ENCODE results near the gene PPFIBP2. TPM values are rescaled to one million over a fixed set of nuclear protein-coding genes. Genes with fewer than 3 reads are reported as not detected.
A peak's percentile ranks its signal among the peaks of the same experiment; 100 is the strongest.

PPFIBP2 gene
- total RNA-seq, 1 donor from 2014 or later, result 19.9 TPM

GRCh38 chr11:7572001-7572712 is 58.4 kb downstream of the PPFIBP2 start:
- ATAC-seq, result no peak
- intact Hi-C loops (cut with micrococcal nuclease), result loop anchor here (5.0 kb wide), 1 partner anchor 95 kb away; no protein-coding TSS in a partner anchor
- no peak for DNase-seq

GRCh38 chr11:7573193-7573557 is 59.4 kb downstream of the PPFIBP2 start:
- intact Hi-C loops (cut with micrococcal nuclease), result loop anchor here (5.0 kb wide), 1 partner anchor 94 kb away; no protein-coding TSS in a partner anchor
- DNase-seq, result no peak
- no peak for ATAC-seq

- no peak for ATAC-seq
- no peak for DNase-seq
- intact Hi-C loops (cut with micrococcal nuclease), result loop anchor here (5.0 kb wide), 1 partner anchor 94 kb away; no protein-coding TSS in a partner anchor
Measured at GRCh38 chr11:7573558-7574296, 59.9 kb downstream of the PPFIBP2 start.

- no peak for DNase-seq
- ATAC-seq, result no peak
- intact Hi-C loops (cut with micrococcal nuclease), result loop anchor here (5.0 kb wide), 1 partner anchor 93 kb away; no protein-coding TSS in a partner anchor
Measured at GRCh38 chr11:7574491-7575130, 60.8 kb downstream of the PPFIBP2 start.

- intact Hi-C loops (cut with micrococcal nuclease), result no loop called here
- DNase-seq (peak; percentile 38), ATAC-seq (peak; percentile 53)
Measured at GRCh38 chr11:7575841-7576725, 62.3 kb downstream of the PPFIBP2 start.

GRCh38 chr11:7576726-7577290 is 63.0 kb downstream of the PPFIBP2 start:
- DNase-seq (peak; percentile 52), ATAC-seq (peak; percentile 58)
- intact Hi-C loops (cut with micrococcal nuclease), result no loop called here

- DNase-seq, result peak; percentile 48
- ATAC-seq, result peak; percentile 69
- intact Hi-C loops (cut with micrococcal nuclease), result no loop called here
Measured at GRCh38 chr11:7577291-7578190, 63.7 kb downstream of the PPFIBP2 start.

GRCh38 chr11:7578276-7578955 is 64.6 kb downstream of the PPFIBP2 start:
- no peak for DNase-seq
- intact Hi-C loops (cut with micrococcal nuclease), result no loop called here
- no peak for ATAC-seq

GRCh38 chr11:7579361-7579791 is 65.6 kb downstream of the PPFIBP2 start:
- intact Hi-C loops (cut with micrococcal nuclease), result no loop called here
- ATAC-seq (peak; percentile 39), DNase-seq (no peak)

- intact Hi-C loops (cut with micrococcal nuclease), result no loop called here
- DNase-seq, result no peak
- no peak for ATAC-seq
Measured at GRCh38 chr11:7581021-7581590, 67.3 kb downstream of the PPFIBP2 start.

- ATAC-seq, result no peak
- intact Hi-C loops (cut with micrococcal nuclease), result no loop called here
- DNase-seq, result no peak
Measured at GRCh38 chr11:7582338-7582985, 68.7 kb downstream of the PPFIBP2 start.

- ATAC-seq (no peak), DNase-seq (no peak)
- intact Hi-C loops (cut with micrococcal nuclease), result no loop called here
Measured at GRCh38 chr11:7583248-7583647, 69.4 kb downstream of the PPFIBP2 start.

- intact Hi-C loops (cut with micrococcal nuclease), result no loop called here
- ATAC-seq (no peak), DNase-seq (no peak)
Measured at GRCh38 chr11:7584910-7585309, 71.1 kb downstream of the PPFIBP2 start.

GRCh38 chr11:7585816-7586215 is 72.0 kb downstream of the PPFIBP2 start:
- ATAC-seq, result no peak
- intact Hi-C loops (cut with micrococcal nuclease), result no loop called here
- DNase-seq, result no peak

- DNase-seq (no peak), ATAC-seq (no peak)
- intact Hi-C loops (cut with micrococcal nuclease), result no loop called here
Measured at GRCh38 chr11:7586376-7586775, 72.6 kb downstream of the PPFIBP2 start.

- intact Hi-C loops (cut with micrococcal nuclease), result no loop called here
- DNase-seq (no peak), ATAC-seq (no peak)
Measured at GRCh38 chr11:7587712-7588111, 73.9 kb downstream of the PPFIBP2 start.

Measured in left ventricle myocardium superior (tissue), 1 donor.